Measurements from ENCODE around the gene STX16. TPM values are rescaled to one million over a fixed set of nuclear protein-coding genes. Genes with fewer than 3 reads are reported as not detected.

The STX16 gene
- total and polyA plus RNA-seq, 8 donors, result 12.8 to 179 (median 52.2) TPM

GRCh38 chr20:58695084-58695722 lies 44.1 kb downstream of the STX16 start:
- DNase-seq, result no peak
- Histone ChIP-seq H3K36me3 (peaks cover 20 to 59% (median 52%) of the 10 kb centered on the region in 4 donors), H3K9me3 (no peaks in the 10 kb centered on the region), H3K4me1 (peaks cover 18 to 40% (median 29%) of the 10 kb centered on the region in 4 donors), H3K4me3 (no peak overlapping the region), H3K27me3 (no peaks in the 10 kb centered on the region), H3K27ac (no peak overlapping the region)
- TF ChIP-seq EP300 (IDR thresholded peaks at IDR 0.05), result no peak
- no peak for TF ChIP-seq POLR2AphosphoS5 (IDR thresholded peaks at IDR 0.05)
- WGBS, 5 donors, result 90 to 97% (median 95%) methylated on average over 9 of the region's 9 CpGs
- intact Hi-C loops (cut with DNase I; ENCODE audit: low total_unique reads), result no loop called here

GRCh38 chr20:58695895-58696375 lies 44.9 kb downstream of the STX16 start:
- no peak for DNase-seq
- peaks cover 20 to 66% (median 59%) of the 10 kb centered on the region in 4 donors for H3K36me3 ChIP-seq
- H3K4me1 ChIP-seq, result peaks cover 18 to 33% (median 25%) of the 10 kb centered on the region in 4 donors
- TF ChIP-seq POLR2AphosphoS5 (IDR thresholded peaks at IDR 0.05), result no peak
- TF ChIP-seq POLR2A (IDR thresholded peaks at IDR 0.05), result no peak
- TF ChIP-seq EP300 (IDR thresholded peaks at IDR 0.05), result no peak
- no peak for TF ChIP-seq CTCF (IDR thresholded peaks at IDR 0.05)
- no peak overlapping the region for H3K27ac ChIP-seq
- 86 to 91% (median 91%) methylated on average over 8 to 10 of the region's 10 CpGs for WGBS, 5 donors
- intact Hi-C loops (cut with DNase I; ENCODE audit: low total_unique reads), result no loop called here
- H3K4me3 ChIP-seq, result no peak overlapping the region
- no peaks in the 10 kb centered on the region for H3K9me3 ChIP-seq
- no peaks in the 10 kb centered on the region for H3K27me3 ChIP-seq

- H3K4me1 ChIP-seq, result peaks cover 18 to 27% (median 24%) of the 10 kb centered on the region in 4 donors
- no peak for TF ChIP-seq CTCF (IDR thresholded peaks at IDR 0.05)
- TF ChIP-seq POLR2AphosphoS5 (IDR thresholded peaks at IDR 0.05), result no peak
- TF ChIP-seq EP300 (IDR thresholded peaks at IDR 0.05), result no peak
- TF ChIP-seq POLR2A (IDR thresholded peaks at IDR 0.05), result no peak
- peaks cover 23 to 71% (median 64%) of the 10 kb centered on the region in 4 donors for H3K36me3 ChIP-seq
- no peak overlapping the region for H3K27ac ChIP-seq
- peak in 1 of 2 donors; percentile 6 for DNase-seq
- H3K4me3 ChIP-seq, result no peak overlapping the region
- H3K9me3 ChIP-seq, result no peaks in the 10 kb centered on the region
- no peaks in the 10 kb centered on the region for H3K27me3 ChIP-seq
- intact Hi-C loops (cut with DNase I; ENCODE audit: low total_unique reads), result no loop called here
- 83 to 94% (median 89%) methylated on average over 7 to 10 of the region's 10 CpGs for WGBS, 5 donors
Observed at GRCh38 chr20:58696411-58696961, 45.4 kb downstream of the STX16 start.

GRCh38 chr20:58697201-58697866 lies 46.3 kb downstream of the STX16 start:
- intact Hi-C loops (cut with DNase I; ENCODE audit: low total_unique reads), result no loop called here

More at GRCh38 chr20:58697201-58697866, 46.3 kb downstream of the STX16 start:
- H3K4me3 ChIP-seq, result no peak overlapping the region
- H3K27ac ChIP-seq, result no peak overlapping the region
- DNase-seq, result no peak
- WGBS, 5 donors, result 85 to 93% (median 91%) methylated on average over 20 to 21 of the region's 21 CpGs
- H3K4me1 ChIP-seq, result peaks cover 16 to 19% (median 18%) of the 10 kb centered on the region in 4 donors
- H3K36me3 ChIP-seq, result peaks cover 32 to 80% (median 73%) of the 10 kb centered on the region in 4 donors
- H3K9me3 ChIP-seq, result no peaks in the 10 kb centered on the region
- no peaks in the 10 kb centered on the region for H3K27me3 ChIP-seq
- TF ChIP-seq EP300 (IDR thresholded peaks at IDR 0.05) (no peak), CTCF (IDR thresholded peaks at IDR 0.05) (no peak), POLR2A (IDR thresholded peaks at IDR 0.05) (no peak), POLR2AphosphoS5 (IDR thresholded peaks at IDR 0.05) (no peak)

Data from stomach (tissue), 9 donors.